SK-N-SH (cell line): ENCODE results near the gene MEGF10. TPM values are rescaled to one million over a fixed set of nuclear protein-coding genes. Genes with fewer than 3 reads are reported as not detected.

Source experiments
- CTCF ChIA-PET: fragments of 300-600, 350-600 bp; formaldehyde crosslinking; extraction: SDS; loops from one replicate; lab custom pipeline; 2021; lab: Yijun Ruan, JAX
- POLR2A ChIA-PET: fragments of 350-600 bp; sonication (Branson Sonifier 250); formaldehyde crosslinking; extraction: SDS; loops from one replicate; lab custom pipeline; 2020; ENCODE audit warnings: antibody characterized with exemption, inconsistent platforms; lab: Yijun Ruan, JAX
- DNase-seq: peaks from one replicate; pipeline ENCODE4 v3.0.0; 2012
- H2AFZ ChIP-seq: fragments of 200-600 bp; sonication (generic); 2 replicates; pipeline ENCODE4 v1.8.1; 2016; ENCODE audit warnings: antibody characterized with exemption, mild to moderate bottlenecking, low read depth
- H3F3A ChIP-seq: fragments of 200-600 bp; sonication (generic); replicated peaks from 2 replicates; pipeline ENCODE3; 2016; ENCODE audit warnings: antibody characterized with exemption, mild to moderate bottlenecking; ENCODE audit not compliant: insufficient read depth
- H3K27ac ChIP-seq, 2 experiments: fragments of 200-500 bp in 1 of 2; fragments of 200-600 bp in 1 of 2; sonication (Bioruptor generic) in 1 of 2; sonication (generic), shearing (Covaris generic) in 1 of 2; 2 replicates each; pipeline versions ENCODE4 v1.5.1 to v1.6.1; 2014 to 2016; ENCODE audit warnings: low read depth in 2 of 2, inconsistent platforms in 1 of 2, low read length in 1 of 2, mild to moderate bottlenecking in 1 of 2, mixed read lengths in 1 of 2
- H3K27me3 ChIP-seq: fragments of 200-600 bp; sonication (generic), shearing (Covaris generic); 2 replicates; pipeline ENCODE4 v1.6.1; 2016; ENCODE audit warnings: mixed run types; ENCODE audit not compliant: insufficient read depth
- H3K36me3 ChIP-seq, 2 experiments: fragments of 200-500 bp in 1 of 2; fragments of 200-600 bp in 1 of 2; sonication (Bioruptor generic) in 1 of 2; sonication (generic) in 1 of 2; replicated peaks in 1 of 2; 2 replicates each; pipeline versions ENCODE3 to v1.5.1; 2014 to 2016; ENCODE audit warnings: low read length in 1 of 2, mild to moderate bottlenecking in 1 of 2; ENCODE audit not compliant: insufficient read depth in 2 of 2, control insufficient read depth in 1 of 2
- H3K4me1 ChIP-seq, 2 experiments: fragments of 200-500 bp in 1 of 2; fragments of 200-600 bp in 1 of 2; sonication (Bioruptor generic) in 1 of 2; sonication (generic), shearing (Covaris generic) in 1 of 2; 2 replicates each; pipeline versions ENCODE4 v1.5.1 to v1.6.1; 2014 to 2016; ENCODE audit warnings: low read depth in 1 of 2, low read length in 1 of 2, mixed run types in 1 of 2; ENCODE audit not compliant: insufficient read depth in 2 of 2, control insufficient read depth in 1 of 2
- H3K4me2 ChIP-seq: fragments of 200-600 bp; sonication (generic), shearing (Covaris generic); 2 replicates; pipeline ENCODE4 v1.6.1; 2017; ENCODE audit warnings: mixed run types
- H3K4me3 ChIP-seq, 2 experiments: fragments of 200-500 bp in 1 of 2; fragments of 200-600 bp in 1 of 2; sonication (Bioruptor generic) in 1 of 2; sonication (generic), shearing (Covaris generic) in 1 of 2; 2 replicates each; pipeline versions ENCODE4 v1.5.1 to v1.8.1; 2014 to 2016; ENCODE audit warnings: low read depth in 2 of 2, inconsistent platforms in 1 of 2, low read length in 1 of 2, mild to moderate bottlenecking in 1 of 2, mixed read lengths in 1 of 2, moderate library complexity in 1 of 2
- H3K79me2 ChIP-seq: fragments of 200-600 bp; sonication (generic); 2 replicates; pipeline ENCODE4 v1.8.1; 2017; ENCODE audit warnings: mild to moderate bottlenecking; ENCODE audit not compliant: insufficient read depth
- H3K9ac ChIP-seq: fragments of 200-600 bp; sonication (generic); 2 replicates; pipeline ENCODE4 v1.6.1; 2017; ENCODE audit warnings: mixed run types
- H3K9me2 ChIP-seq: fragments of 200-600 bp; sonication (generic); 2 replicates; pipeline ENCODE4 v1.6.1; 2017; ENCODE audit warnings: mixed run types
- H3K9me3 ChIP-seq: fragments of 200-600 bp; sonication (generic); 2 replicates; pipeline ENCODE4 v1.6.1; 2017; ENCODE audit warnings: mixed run types, mild to moderate bottlenecking, moderate library complexity
- H4K20me1 ChIP-seq: fragments of 200-600 bp; sonication (generic); 2 replicates; pipeline ENCODE4 v1.6.1; 2017; ENCODE audit warnings: mild to moderate bottlenecking, mixed run types; ENCODE audit not compliant: insufficient read depth
- CTCF ChIP-seq: fragments of 200-600 bp; sonication (generic); IDR thresholded peaks from 2 replicates; pipeline ENCODE4 v1.6.1; 2017; ENCODE audit warnings: antibody characterized with exemption, mild to moderate bottlenecking, moderate library complexity
- ELF1 ChIP-seq: IDR thresholded peaks from 2 replicates; pipeline ENCODE4 v1.4.0; 2012
- EZH2phosphoT487 ChIP-seq: fragments of 200-600 bp; sonication (generic); IDR thresholded peaks from 2 replicates; pipeline ENCODE4 v1.6.1; 2017; ENCODE audit warnings: low read depth, mixed run types, mild to moderate bottlenecking, antibody characterized with exemption, moderate library complexity, borderline replicate concordance
- FOXM1 ChIP-seq: IDR thresholded peaks from 2 replicates; pipeline ENCODE4 v1.4.0; 2012; ENCODE audit warnings: low read depth, mild to moderate bottlenecking
- MXI1 ChIP-seq: IDR thresholded peaks from 2 replicates; pipeline ENCODE4 v1.6.1; 2012; ENCODE audit warnings: mild to moderate bottlenecking, low read depth, low read length, improper control_type of control experiment
- NRF1 ChIP-seq: IDR thresholded peaks from 2 replicates; pipeline ENCODE4 v1.6.1; 2012; ENCODE audit warnings: low read depth, mild to moderate bottlenecking, low read length
- PBX3 ChIP-seq: IDR thresholded peaks from 2 replicates; pipeline ENCODE4; 2012
- REST ChIP-seq: IDR thresholded peaks from 2 replicates; pipeline ENCODE4 v1.6.1; 2012; ENCODE audit warnings: mild to moderate bottlenecking, low read depth, low read length, moderate library complexity
- RXRA ChIP-seq: IDR thresholded peaks from 2 replicates; pipeline ENCODE4 v1.4.0; 2012; ENCODE audit warnings: low read depth, mild to moderate bottlenecking, borderline replicate concordance
- SMC3 ChIP-seq: IDR thresholded peaks from 2 replicates; pipeline ENCODE4 v1.6.1; 2012; ENCODE audit warnings: low read depth, low read length, improper control_type of control experiment
- ZBTB33 ChIP-seq: IDR thresholded peaks from 2 replicates; pipeline ENCODE4 v1.4.0; 2012; ENCODE audit warnings: low read depth, borderline replicate concordance
- WGBS: methylation state at CpG from one replicate; pipeline ENCODE4 v1.1.6; 2017; ENCODE audit warnings: low lambda C conversion rate; 5-methylcytosine and 5-hydroxymethylcytosine counted together
- polyA plus RNA-seq, 3 experiments: library from polyadenylated mRNA; depleted of rRNA; stranded (reverse); fragments of >200 nt; gene quantifications; 2 replicates each; pipeline ENCODE4 v1.2.3, GENCODE V29; 2012

MEGF10 gene
- polyA plus RNA-seq, 1 of the 3 experiments (the other 2 are of a cell fraction) = 1.1 TPM

DNA sequence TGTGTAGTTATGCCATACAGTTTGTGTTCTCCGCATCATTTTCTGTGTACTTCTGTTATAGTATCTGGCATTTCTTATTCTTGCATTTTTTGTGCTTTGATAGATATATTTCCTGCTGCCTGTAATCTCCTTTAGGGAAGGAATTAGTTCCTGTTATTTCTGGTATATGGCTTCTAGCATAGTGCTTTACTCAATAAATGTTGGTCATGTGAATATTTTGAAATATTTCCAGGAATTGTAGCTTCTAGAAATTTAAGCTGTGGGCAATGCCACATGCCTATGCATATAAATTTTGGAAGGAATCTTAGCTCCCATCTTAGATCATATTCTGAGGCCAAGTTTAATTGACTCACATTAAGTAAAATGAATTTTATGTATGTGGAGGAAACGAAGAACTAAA, 215.3 kb downstream of the MEGF10 start:
- peaks cover 4% of the 10 kb centered on the region; the same call in 1 of the 2 replicates for H3K9me2 ChIP-seq
- no peaks in the 10 kb centered on the region; the same call in 1 of the 2 replicates for H3K27me3 ChIP-seq
- TF ChIP-seq ZBTB33 (no peak), SMC3 (no peak), NRF1 (no peak), CTCF (no peak), RXRA (no peak)
- H3K4me3 ChIP-seq = no peak overlapping the region
- no peaks in the 10 kb centered on the region for H4K20me1 ChIP-seq
- 62% methylated on average over 2 of the region's 2 CpGs for WGBS
- H3F3A ChIP-seq = no peaks in the 10 kb centered on the region
- no peak for DNase-seq
- no peaks in the 10 kb centered on the region for H3K79me2 ChIP-seq
- no peak overlapping the region for H3K4me2 ChIP-seq
- no peaks in the 10 kb centered on the region for H3K4me1 ChIP-seq
- POLR2A ChIA-PET = no interaction called here
- no peak overlapping the region for H2AFZ ChIP-seq
- H3K27ac ChIP-seq = no peak overlapping the region
- CTCF ChIA-PET = interaction anchor here (6.0 kb wide), 1 partner anchor 14 kb away, joined by 46 read pairs; no protein-coding TSS in a partner anchor
- H3K9me3 ChIP-seq = no peaks in the 10 kb centered on the region
- no peak overlapping the region for H3K9ac ChIP-seq
- no peaks in the 10 kb centered on the region for H3K36me3 ChIP-seq

DNA sequence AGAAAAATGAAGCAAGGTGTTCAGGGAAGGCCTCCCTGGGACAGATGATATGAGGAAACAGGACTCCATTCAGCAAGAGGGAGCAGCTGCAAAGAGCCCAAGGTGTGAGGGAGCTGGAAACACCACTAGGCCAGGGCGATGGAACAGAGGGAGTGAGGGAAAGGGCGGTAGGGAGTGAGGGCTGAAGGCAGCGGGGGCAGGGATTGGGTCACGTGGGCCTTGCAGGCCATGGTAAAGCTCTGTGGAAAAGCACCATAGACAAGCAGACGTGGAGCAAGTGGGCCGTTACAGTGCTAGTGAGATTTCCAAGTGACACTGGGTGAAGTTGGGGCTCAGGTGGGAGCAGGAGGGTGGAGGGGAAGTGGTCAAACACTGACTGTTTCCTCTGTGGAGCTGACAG, 216.0 kb downstream of the MEGF10 start:
- H3K4me2 ChIP-seq = no peak overlapping the region

More for the DNA sequence above, 216.0 kb downstream of the MEGF10 start:
- H3K79me2 ChIP-seq = no peaks in the 10 kb centered on the region
- no peak overlapping the region for H2AFZ ChIP-seq
- CTCF ChIA-PET = interaction anchor here (6.0 kb wide), 1 partner anchor 14 kb away, joined by 46 read pairs; no protein-coding TSS in a partner anchor
- POLR2A ChIA-PET = no interaction called here
- no peak for DNase-seq
- H3K27ac ChIP-seq = no peak overlapping the region
- no peaks in the 10 kb centered on the region for H4K20me1 ChIP-seq
- no peak overlapping the region for H3K9ac ChIP-seq
- H3K9me3 ChIP-seq = no peaks in the 10 kb centered on the region
- no peaks in the 10 kb centered on the region for H3K4me1 ChIP-seq
- TF ChIP-seq FOXM1 = no peak
- no peak for TF ChIP-seq ELF1
- no peak for TF ChIP-seq REST
- no peak for TF ChIP-seq SMC3
- no peak for TF ChIP-seq PBX3
- TF ChIP-seq MXI1 = no peak
- TF ChIP-seq EZH2phosphoT487 = no peak
- H3K9me2 ChIP-seq = peaks cover 4% of the 10 kb centered on the region; the same call in 1 of the 2 replicates
- H3K4me3 ChIP-seq = no peak overlapping the region
- no peaks in the 10 kb centered on the region; the same call in 1 of the 2 replicates for H3K27me3 ChIP-seq
- H3F3A ChIP-seq = no peaks in the 10 kb centered on the region
- H3K36me3 ChIP-seq = no peaks in the 10 kb centered on the region
- WGBS = 60% methylated on average over 6 of the region's 6 CpGs
